ENCODE measurements around the gene PARD6G. TPM values are rescaled to one million over a fixed set of nuclear protein-coding genes. Genes with fewer than 3 reads are reported as not detected.

PARD6G gene
- polyA plus RNA-seq, 4 donors: 0.45 to 4.9 (median 2.8) TPM

- 84 to 87% (median 85%) methylated on average over 8 of the region's 8 CpGs for WGBS, 3 donors
- H3K9me3 ChIP-seq (ENCODE audit: control insufficient read depth in 2 of 2, insufficient read depth in 1 of 2, low read depth in 1 of 2, low read length in 1 of 2): no peaks in the 10 kb centered on the region
- FAIRE-seq: no peak
Observed at GRCh38 chr18:80233899-80234298, 13.4 kb downstream of the PARD6G start.

GRCh38 chr18:80233201-80233835 is 14.0 kb downstream of the PARD6G start:
- DNase-seq: no peak
- FAIRE-seq: no peak
- no peak overlapping the region for H3K4me3 ChIP-seq (ENCODE audit: low read depth in 1 of 3, low read length in 3 of 3)
- H3K27ac ChIP-seq (ENCODE audit: low read depth in 1 of 3, low read length in 2 of 3): no peak overlapping the region
- H3K4me1 ChIP-seq (ENCODE audit: control insufficient read depth in 3 of 3, insufficient read depth in 2 of 3, low read depth in 1 of 3, low read length in 2 of 3): no peaks in the 10 kb centered on the region
- H3K9me3 ChIP-seq (ENCODE audit: control insufficient read depth in 2 of 2, insufficient read depth in 1 of 2, low read depth in 1 of 2, low read length in 1 of 2): no peaks in the 10 kb centered on the region
- 81 to 87% (median 83%) methylated on average over 7 of the region's 7 CpGs for WGBS, 3 donors
- H3K27me3 ChIP-seq (ENCODE audit: control insufficient read depth in 3 of 3, insufficient read depth in 3 of 3, low read length in 3 of 3): no peaks in the 10 kb centered on the region
- peaks cover 0 to 2% (median 0%) of the 10 kb centered on the region in 3 donors for H3K36me3 ChIP-seq (ENCODE audit: control insufficient read depth in 3 of 3, insufficient read depth in 2 of 3, low read depth in 1 of 3, low read length in 3 of 3)

More at GRCh38 chr18:80233899-80234298, 13.4 kb downstream of the PARD6G start:
- Histone ChIP-seq H3K27ac (ENCODE audit: low read depth in 1 of 3, low read length in 2 of 3) (no peak overlapping the region), H3K27me3 (ENCODE audit: control insufficient read depth in 3 of 3, insufficient read depth in 3 of 3, low read length in 3 of 3) (no peaks in the 10 kb centered on the region), H3K4me1 (ENCODE audit: control insufficient read depth in 3 of 3, insufficient read depth in 2 of 3, low read depth in 1 of 3, low read length in 2 of 3) (no peaks in the 10 kb centered on the region), H3K36me3 (ENCODE audit: control insufficient read depth in 3 of 3, insufficient read depth in 2 of 3, low read depth in 1 of 3, low read length in 3 of 3) (peaks cover 0 to 2% (median 0%) of the 10 kb centered on the region in 3 donors), H3K4me3 (ENCODE audit: low read depth in 1 of 3, low read length in 3 of 3) (no peak overlapping the region)
- no peak for DNase-seq

- no peak for DNase-seq
- no peak for FAIRE-seq
- H3K9me3 ChIP-seq (ENCODE audit: control insufficient read depth in 2 of 2, insufficient read depth in 1 of 2, low read depth in 1 of 2, low read length in 1 of 2): no peaks in the 10 kb centered on the region
- H3K4me1 ChIP-seq (ENCODE audit: control insufficient read depth in 3 of 3, insufficient read depth in 2 of 3, low read depth in 1 of 3, low read length in 2 of 3): no peaks in the 10 kb centered on the region
- H3K4me3 ChIP-seq (ENCODE audit: low read depth in 1 of 3, low read length in 3 of 3): no peak overlapping the region
- H3K27ac ChIP-seq (ENCODE audit: low read depth in 1 of 3, low read length in 2 of 3): no peak overlapping the region
- peaks cover 0 to 2% (median 0%) of the 10 kb centered on the region in 3 donors for H3K36me3 ChIP-seq (ENCODE audit: control insufficient read depth in 3 of 3, insufficient read depth in 2 of 3, low read depth in 1 of 3, low read length in 3 of 3)
- H3K27me3 ChIP-seq (ENCODE audit: control insufficient read depth in 3 of 3, insufficient read depth in 3 of 3, low read length in 3 of 3): no peaks in the 10 kb centered on the region
- 74 to 87% (median 86%) methylated on average over 4 of the region's 4 CpGs for WGBS, 3 donors
Observed at GRCh38 chr18:80232710-80233109, 14.6 kb downstream of the PARD6G start.

- no peak for DNase-seq
- no peak for FAIRE-seq
- 89 to 93% (median 91%) methylated on average over 5 of the region's 5 CpGs for whole genome bisulfite sequencing, 3 donors
- Histone ChIP-seq H3K36me3 (ENCODE audit: control insufficient read depth in 3 of 3, insufficient read depth in 2 of 3, low read depth in 1 of 3, low read length in 3 of 3) (peaks cover 0 to 2% (median 0%) of the 10 kb centered on the region in 3 donors), H3K27ac (ENCODE audit: low read depth in 1 of 3, low read length in 2 of 3) (no peak overlapping the region), H3K9me3 (ENCODE audit: control insufficient read depth in 2 of 2, insufficient read depth in 1 of 2, low read depth in 1 of 2, low read length in 1 of 2) (no peaks in the 10 kb centered on the region), H3K4me3 (ENCODE audit: low read depth in 1 of 3, low read length in 3 of 3) (no peak overlapping the region), H3K27me3 (ENCODE audit: control insufficient read depth in 3 of 3, insufficient read depth in 3 of 3, low read length in 3 of 3) (no peaks in the 10 kb centered on the region), H3K4me1 (ENCODE audit: control insufficient read depth in 3 of 3, insufficient read depth in 2 of 3, low read depth in 1 of 3, low read length in 2 of 3) (no peaks in the 10 kb centered on the region)
Observed at GRCh38 chr18:80232030-80232429, 15.3 kb downstream of the PARD6G start.

- no peaks in the 10 kb centered on the region for H3K9me3 ChIP-seq (ENCODE audit: control insufficient read depth in 2 of 2, insufficient read depth in 1 of 2, low read depth in 1 of 2, low read length in 1 of 2)
- H3K4me3 ChIP-seq (ENCODE audit: low read depth in 1 of 3, low read length in 3 of 3): no peak overlapping the region
- H3K27ac ChIP-seq (ENCODE audit: low read depth in 1 of 3, low read length in 2 of 3): no peak overlapping the region
- no peaks in the 10 kb centered on the region for H3K27me3 ChIP-seq (ENCODE audit: control insufficient read depth in 3 of 3, insufficient read depth in 3 of 3, low read length in 3 of 3)
- DNase-seq (no peak), FAIRE-seq (no peak)
- H3K36me3 ChIP-seq (ENCODE audit: control insufficient read depth in 3 of 3, insufficient read depth in 2 of 3, low read depth in 1 of 3, low read length in 3 of 3): peaks cover 0 to 2% (median 0%) of the 10 kb centered on the region in 3 donors
- 92 to 96% (median 94%) methylated on average over 7 of the region's 7 CpGs for WGBS, 3 donors
- H3K4me1 ChIP-seq (ENCODE audit: control insufficient read depth in 3 of 3, insufficient read depth in 2 of 3, low read depth in 1 of 3, low read length in 2 of 3): no peaks in the 10 kb centered on the region
Observed at GRCh38 chr18:80231616-80232015, 15.7 kb downstream of the PARD6G start.

- no peaks in the 10 kb centered on the region for H3K4me1 ChIP-seq (ENCODE audit: control insufficient read depth in 3 of 3, insufficient read depth in 2 of 3, low read depth in 1 of 3, low read length in 2 of 3)
- H3K27ac ChIP-seq (ENCODE audit: low read depth in 1 of 3, low read length in 2 of 3): no peak overlapping the region
- FAIRE-seq: no peak
- H3K9me3 ChIP-seq (ENCODE audit: control insufficient read depth in 2 of 2, insufficient read depth in 1 of 2, low read depth in 1 of 2, low read length in 1 of 2): no peaks in the 10 kb centered on the region
- no peak overlapping the region for H3K4me3 ChIP-seq (ENCODE audit: low read depth in 1 of 3, low read length in 3 of 3)
- no peak for DNase-seq
- WGBS, 3 donors: 85 to 91% (median 89%) methylated on average over 8 of the region's 8 CpGs
- H3K36me3 ChIP-seq (ENCODE audit: control insufficient read depth in 3 of 3, insufficient read depth in 2 of 3, low read depth in 1 of 3, low read length in 3 of 3): peaks cover 0 to 2% (median 0%) of the 10 kb centered on the region in 3 donors
- no peaks in the 10 kb centered on the region for H3K27me3 ChIP-seq (ENCODE audit: control insufficient read depth in 3 of 3, insufficient read depth in 3 of 3, low read length in 3 of 3)
Observed at GRCh38 chr18:80231151-80231550, 16.2 kb downstream of the PARD6G start.

- no peaks in the 10 kb centered on the region for H3K4me1 ChIP-seq (ENCODE audit: control insufficient read depth in 3 of 3, insufficient read depth in 2 of 3, low read depth in 1 of 3, low read length in 2 of 3)
- H3K27ac ChIP-seq (ENCODE audit: low read depth in 1 of 3, low read length in 2 of 3): no peak overlapping the region
- 86 to 89% (median 87%) methylated on average over 22 of the region's 22 CpGs for WGBS, 3 donors
- no peak for DNase-seq
- no peaks in the 10 kb centered on the region for H3K27me3 ChIP-seq (ENCODE audit: control insufficient read depth in 3 of 3, insufficient read depth in 3 of 3, low read length in 3 of 3)
- no peaks in the 10 kb centered on the region for H3K9me3 ChIP-seq (ENCODE audit: control insufficient read depth in 2 of 2, insufficient read depth in 1 of 2, low read depth in 1 of 2, low read length in 1 of 2)
- no peak overlapping the region for H3K4me3 ChIP-seq (ENCODE audit: low read depth in 1 of 3, low read length in 3 of 3)
- FAIRE-seq: no peak
- peaks cover 0 to 2% (median 0%) of the 10 kb centered on the region in 3 donors for H3K36me3 ChIP-seq (ENCODE audit: control insufficient read depth in 3 of 3, insufficient read depth in 2 of 3, low read depth in 1 of 3, low read length in 3 of 3)
Observed at GRCh38 chr18:80229766-80230745, 17.3 kb downstream of the PARD6G start.

- 69 to 78% (median 72%) methylated on average over 3 of the region's 3 CpGs for WGBS, 3 donors
- no peaks in the 10 kb centered on the region for H3K9me3 ChIP-seq (ENCODE audit: control insufficient read depth in 2 of 2, insufficient read depth in 1 of 2, low read depth in 1 of 2, low read length in 1 of 2)
- DNase-seq (no peak), FAIRE-seq (no peak)
- no peaks in the 10 kb centered on the region for H3K27me3 ChIP-seq (ENCODE audit: control insufficient read depth in 3 of 3, insufficient read depth in 3 of 3, low read length in 3 of 3)
- no peak overlapping the region for H3K4me3 ChIP-seq (ENCODE audit: low read depth in 1 of 3, low read length in 3 of 3)
- no peak overlapping the region for H3K27ac ChIP-seq (ENCODE audit: low read depth in 1 of 3, low read length in 2 of 3)
- H3K4me1 ChIP-seq (ENCODE audit: control insufficient read depth in 3 of 3, insufficient read depth in 2 of 3, low read depth in 1 of 3, low read length in 2 of 3): no peaks in the 10 kb centered on the region
- H3K36me3 ChIP-seq (ENCODE audit: control insufficient read depth in 3 of 3, insufficient read depth in 2 of 3, low read depth in 1 of 3, low read length in 3 of 3): peaks cover 0 to 2% (median 0%) of the 10 kb centered on the region in 3 donors
Observed at GRCh38 chr18:80229363-80229762, 18.0 kb downstream of the PARD6G start.

All from small intestine (tissue), 7 donors.